Pulmonary artery endothelial cell (primary cell): ENCODE data around the gene PIGK. TPM values are rescaled to one million over a fixed set of nuclear protein-coding genes. Genes with fewer than 3 reads are reported as not detected.

ENCODE experiments used
- DNase-seq: peaks from one replicate; pipeline ENCODE4 v3.0.0-alpha.2; 2011; ENCODE audit warnings: low read depth, low spot score
- total RNA-seq: library from RNA; depleted of rRNA; stranded (reverse); fragments of >200 nt; gene quantifications from 2 replicates; pipeline ENCODE4 v1.2.3, GENCODE V29; 2014

PIGK gene
- total RNA-seq, 1 donor from 2014 or later: 27.0 TPM

DNA sequence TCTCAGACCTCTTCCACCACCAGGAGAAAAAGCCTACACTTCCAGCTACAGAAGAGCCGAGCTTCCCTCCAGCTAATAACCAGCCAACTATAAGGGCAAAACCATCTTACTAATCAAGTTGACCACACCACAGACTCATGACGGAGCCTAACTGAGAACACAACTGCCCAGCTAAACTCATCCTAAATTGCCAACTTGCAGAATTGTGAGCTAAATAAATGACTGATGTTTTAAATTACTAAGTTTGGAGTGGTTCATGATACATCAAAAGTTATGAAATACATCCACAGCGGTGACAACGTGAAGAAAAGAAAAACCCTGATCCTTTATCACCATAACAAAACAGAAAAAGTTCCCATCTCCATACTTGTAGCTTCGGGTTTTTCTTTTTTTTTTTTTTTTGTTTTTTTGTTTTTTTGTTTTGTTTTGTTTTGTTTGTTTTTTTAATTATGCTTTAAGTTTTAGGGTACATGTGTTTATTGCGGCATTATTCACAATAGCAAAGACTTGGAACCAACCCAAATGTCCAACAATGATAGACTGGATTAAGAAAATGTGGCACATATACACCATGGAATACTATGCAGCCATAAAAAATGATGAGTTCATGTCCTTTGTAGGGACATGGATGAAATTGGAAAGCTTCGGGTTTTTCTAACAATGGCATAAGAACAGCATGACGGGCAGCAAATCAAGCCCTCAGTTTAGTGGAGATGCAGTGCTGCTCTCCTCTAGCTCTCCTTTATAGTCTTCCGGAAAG lies 122.6 kb downstream of the PIGK start:
- DNase-seq: no peak

DNA sequence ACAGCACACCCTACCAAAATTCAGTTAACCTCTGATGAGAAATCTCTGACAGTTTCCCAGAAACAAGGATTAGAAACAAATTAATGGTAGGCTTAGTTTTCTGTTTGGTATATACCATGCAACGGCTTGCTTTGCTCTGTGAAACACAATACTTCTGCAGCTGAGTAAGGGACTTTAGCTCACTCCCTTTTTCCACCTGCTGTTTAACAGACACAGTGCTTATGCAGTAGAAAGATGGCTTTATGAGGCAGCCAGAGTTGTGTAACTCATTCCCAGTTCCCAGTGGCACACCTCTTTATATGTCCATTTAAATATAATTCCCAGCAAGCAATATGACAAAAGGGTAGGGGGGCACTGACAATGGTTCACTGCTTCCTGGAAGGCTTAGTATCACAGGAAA lies 124.0 kb downstream of the PIGK start:
- no peak for DNase-seq

DNA sequence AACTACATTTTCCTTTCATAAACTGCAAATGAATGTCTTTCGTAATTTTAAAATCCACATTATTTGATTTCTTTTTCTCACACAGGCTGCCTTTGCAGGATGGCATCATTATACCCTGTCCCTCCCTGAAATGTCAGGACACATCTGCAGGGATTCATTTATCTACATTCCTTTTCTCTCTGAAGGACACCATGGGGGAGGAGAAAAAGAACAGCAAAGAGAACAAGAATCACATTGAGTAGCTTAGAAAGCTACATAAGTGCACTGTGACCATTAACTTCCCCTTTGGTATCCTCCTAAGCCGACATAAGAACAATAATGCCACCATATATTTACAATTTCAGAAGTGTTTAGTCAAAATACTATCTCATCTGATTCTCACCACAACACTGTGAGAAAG lies 129.5 kb downstream of the PIGK start:
- no peak for DNase-seq

DNA sequence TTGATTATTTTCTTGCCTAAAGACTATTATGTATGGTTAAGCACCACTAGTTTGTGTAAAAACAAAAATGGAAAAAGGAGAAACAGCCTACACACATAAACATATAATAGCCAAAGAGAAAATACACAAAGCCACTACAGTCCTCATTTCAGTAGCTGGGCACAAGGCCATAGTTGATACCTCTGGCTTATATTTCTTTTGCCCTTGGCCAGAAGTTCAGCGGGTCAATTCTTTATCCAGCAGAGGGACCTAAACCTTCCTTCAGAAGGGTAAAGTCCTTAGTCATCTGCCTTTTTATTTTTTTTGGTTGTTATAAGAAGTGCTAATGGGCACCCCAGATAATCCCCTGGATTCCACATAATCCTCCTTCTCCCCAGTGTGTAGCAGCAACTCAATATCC lies 134.1 kb downstream of the PIGK start:
- DNase-seq: no peak

DNA sequence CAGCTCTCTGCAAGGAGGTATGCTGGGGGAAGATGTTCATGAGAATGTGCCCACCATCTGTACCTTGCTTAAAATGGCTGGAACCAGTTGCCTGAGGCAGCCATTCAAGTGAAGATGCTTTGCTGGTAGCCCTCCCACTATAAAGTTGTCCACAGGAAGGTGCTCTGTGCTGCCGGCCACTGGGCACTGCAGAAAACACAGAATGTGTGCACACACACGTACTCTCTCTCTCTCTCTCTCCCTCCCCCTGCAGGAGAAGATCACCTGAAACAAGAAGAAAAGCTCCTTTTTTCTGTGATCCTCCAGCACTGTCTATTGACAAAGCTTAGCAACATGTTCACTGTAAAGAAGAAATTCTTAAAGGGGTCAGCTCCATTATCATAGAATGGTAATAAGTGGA lies 134.8 kb downstream of the PIGK start:
- no peak for DNase-seq

DNA sequence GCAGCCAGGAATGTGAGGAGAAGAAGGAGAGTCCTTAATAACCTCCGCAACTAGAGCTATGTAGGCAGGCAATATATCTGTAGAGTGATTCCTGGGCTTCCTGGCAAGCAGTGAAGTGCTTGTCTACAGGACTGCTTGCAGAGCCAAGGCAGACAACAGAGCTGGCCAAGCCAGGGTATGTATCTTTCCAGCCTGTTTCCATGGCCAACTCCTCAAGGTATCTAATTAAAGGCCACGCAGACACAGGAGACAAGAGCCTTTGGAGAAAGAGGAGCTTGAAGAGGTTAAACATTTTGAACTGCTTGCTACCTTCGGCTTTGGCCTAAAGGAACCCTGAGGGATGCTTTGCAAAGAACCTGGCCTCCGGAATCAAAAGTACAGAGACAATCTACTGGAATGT lies 137.4 kb downstream of the PIGK start:
- no peak for DNase-seq

DNA sequence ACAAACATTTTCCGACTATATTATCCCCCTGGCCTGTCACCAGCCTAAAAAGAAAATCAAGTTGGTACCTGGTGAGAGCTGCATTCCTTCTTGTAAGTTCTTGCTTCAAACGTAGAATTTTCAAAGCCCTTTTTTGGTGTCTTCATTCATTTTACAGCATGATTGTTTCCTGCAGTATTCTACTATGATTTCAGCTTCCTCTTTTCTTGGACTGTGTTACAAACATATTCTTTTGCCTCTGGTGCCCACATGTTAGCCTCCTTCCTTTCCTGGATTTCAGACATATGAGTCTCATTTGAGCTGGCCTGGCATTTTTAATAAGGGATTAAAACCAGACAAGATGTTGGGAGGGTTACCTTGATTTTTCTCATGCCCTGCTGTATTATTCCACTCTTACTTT lies 142.5 kb downstream of the PIGK start:
- no peak for DNase-seq

DNA sequence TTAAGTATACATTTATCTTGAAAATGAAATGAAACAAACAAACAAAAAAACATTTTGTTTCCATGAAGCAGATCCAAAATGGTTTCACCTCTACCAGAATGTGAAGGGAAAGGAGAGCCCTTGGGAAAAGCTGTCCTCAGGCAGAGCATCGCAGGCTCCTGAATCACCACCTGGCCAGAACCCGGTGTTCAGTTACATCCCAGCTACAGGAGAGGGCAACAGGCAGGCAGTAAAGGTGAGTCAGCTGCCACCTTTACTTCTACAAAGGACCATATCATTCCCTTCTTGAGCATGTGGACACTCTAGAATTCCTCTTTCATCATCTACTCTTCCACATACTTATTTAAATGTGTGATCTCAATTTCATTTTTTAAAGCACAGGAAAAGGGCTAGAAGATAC lies 151.2 kb downstream of the PIGK start:
- DNase-seq: no peak

DNA sequence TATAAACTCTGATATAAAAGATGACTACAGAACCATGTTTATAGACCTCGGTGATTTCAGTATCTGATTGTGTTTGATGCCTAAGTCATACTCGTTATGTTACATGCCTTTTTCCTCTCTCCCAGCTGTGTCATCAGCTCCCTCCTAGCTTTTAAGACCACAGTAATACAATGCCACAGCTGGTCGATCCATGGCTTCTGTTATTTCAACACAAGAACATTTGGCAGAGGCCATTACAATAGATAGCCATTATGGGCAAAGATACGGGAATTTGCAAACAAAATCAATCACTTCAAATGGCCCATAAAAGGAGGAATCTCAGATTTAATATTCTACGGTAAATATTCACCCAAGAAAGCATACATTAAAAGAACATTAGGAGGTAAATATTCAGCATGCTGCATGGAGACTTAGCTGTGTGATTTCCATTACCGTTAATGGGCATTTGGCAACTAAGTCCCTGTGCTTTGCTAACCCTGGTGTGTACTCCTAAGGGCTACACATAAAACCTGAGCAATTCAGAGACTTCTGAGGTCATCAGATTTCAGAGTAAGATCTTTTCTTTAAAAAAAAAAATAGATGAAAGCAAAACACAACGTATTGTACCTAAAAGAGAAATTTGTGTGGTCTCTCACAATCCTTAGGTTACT lies 153.4 kb downstream of the PIGK start:
- DNase-seq: no peak

DNA sequence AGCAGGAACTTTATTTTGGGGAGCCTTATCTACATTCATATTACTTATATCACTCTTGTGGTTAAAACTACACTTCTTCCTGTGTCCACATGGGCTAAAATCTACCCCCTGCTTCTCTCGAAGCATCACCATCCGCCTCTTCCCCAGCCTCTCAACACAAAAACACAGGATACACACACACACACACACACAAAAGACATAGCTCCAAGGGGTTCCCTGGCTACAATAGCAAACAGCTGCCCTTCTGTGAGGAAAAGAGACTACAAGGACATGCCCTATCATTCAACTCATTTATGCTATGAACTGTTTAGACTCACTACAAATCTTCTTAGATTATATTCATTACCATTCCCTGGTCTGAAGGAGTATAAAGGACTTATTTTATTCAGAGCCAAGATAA lies 155.0 kb downstream of the PIGK start:
- DNase-seq: no peak

DNA sequence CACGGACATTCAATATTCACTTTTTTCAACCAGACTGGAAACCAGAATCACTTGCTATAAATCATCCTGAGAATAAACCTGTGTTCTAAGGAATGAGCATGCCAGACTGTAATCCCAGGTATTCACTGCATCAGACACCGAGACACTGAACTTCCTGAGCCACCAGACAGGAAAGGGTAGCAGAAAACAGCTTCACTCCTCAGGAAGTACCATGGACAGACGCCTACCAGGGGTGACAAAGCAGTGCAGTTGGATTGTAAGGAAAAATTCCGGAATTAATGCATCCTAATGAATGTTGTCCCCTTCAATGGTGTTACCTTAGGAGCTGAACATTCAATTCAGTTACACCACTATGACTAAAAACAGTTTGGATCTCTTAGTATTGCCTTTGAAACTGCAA lies 156.1 kb downstream of the PIGK start:
- no peak for DNase-seq

DNA sequence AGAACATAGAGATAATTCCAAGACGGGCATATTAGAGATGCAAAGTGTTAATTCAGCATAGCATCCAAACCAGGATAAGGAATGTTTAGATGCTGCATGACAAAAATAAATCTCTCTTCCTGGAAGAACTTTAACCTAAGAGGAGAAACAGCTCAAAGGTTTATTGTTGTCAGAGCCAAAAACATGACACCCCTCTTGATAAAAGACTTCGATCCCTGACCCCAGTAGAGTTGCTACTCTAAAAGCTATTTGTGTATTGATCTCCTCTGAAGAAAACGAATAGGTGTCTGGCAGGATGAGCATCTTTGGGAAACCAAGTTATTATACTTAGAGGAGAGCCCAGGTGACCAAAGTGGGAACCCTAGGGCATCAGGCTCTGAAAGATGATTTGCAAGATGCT lies 158.1 kb downstream of the PIGK start:
- DNase-seq: no peak

DNA sequence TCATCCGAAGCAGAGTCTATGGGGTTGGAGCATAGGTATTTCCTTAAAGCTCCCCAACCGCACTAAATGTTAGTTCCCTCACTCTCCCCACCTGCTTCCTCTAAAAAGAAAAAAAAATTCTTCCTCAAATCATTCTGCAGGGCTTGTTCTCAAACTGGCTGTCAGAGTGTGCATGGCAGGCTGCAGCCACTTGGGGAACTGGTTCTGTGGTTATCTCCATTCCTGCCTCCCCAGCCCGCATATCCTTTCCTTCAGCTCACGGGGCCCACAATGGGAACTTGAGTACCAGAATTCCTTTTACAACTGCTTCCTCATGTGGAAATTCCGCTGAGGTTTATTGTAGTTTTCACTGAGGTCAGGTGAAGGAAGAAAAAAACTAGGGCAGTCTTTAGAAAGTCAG lies 159.2 kb downstream of the PIGK start:
- DNase-seq: no peak

DNA sequence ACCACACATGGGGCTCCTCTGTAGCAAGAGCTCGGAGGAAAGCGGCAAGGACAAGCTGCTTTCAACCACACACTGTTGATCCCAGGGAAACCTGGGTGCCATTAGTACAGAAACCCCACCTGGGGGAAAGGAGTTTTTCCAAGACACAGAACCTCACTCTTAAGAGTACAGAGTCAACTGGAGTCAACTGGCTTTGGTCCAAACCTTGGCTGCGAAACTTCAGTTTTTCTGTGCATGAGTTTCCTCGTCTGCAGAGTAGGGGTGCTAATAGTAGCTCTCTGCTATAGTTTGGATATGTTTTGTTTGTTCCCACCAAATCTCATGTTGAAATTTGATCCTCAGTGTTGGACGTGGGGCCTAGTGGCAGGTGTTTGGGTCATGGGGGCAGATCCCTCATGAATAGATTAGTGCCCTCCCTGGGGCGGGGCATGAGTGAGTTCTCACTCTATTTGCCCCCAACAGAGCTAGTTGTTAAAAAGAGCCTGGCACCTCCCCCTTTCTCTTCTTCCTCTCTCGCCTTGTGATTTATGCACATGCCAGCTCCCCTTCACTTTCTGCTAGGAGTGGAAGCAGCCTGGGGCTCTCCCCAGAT lies 161.1 kb downstream of the PIGK start:
- no peak for DNase-seq

DNA sequence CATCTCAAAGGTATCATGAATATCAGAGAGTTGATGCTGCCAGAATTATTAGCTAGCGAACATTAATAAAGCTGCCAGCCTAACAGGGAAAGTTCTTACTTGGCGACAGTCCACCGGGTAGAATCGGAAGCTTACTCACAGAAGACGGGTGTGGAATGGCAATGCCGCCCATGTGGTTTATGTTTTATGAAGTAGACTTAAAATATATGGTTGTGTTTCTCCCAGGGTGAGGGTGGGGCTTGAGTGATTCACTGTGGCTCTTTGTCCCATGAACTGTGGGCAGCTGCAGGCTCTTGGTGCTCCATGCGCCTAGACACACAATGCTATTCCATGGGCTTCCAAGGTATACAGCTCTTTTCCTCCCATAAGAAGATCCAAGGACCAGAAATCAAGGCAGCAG lies 162.7 kb downstream of the PIGK start:
- no peak for DNase-seq

DNA sequence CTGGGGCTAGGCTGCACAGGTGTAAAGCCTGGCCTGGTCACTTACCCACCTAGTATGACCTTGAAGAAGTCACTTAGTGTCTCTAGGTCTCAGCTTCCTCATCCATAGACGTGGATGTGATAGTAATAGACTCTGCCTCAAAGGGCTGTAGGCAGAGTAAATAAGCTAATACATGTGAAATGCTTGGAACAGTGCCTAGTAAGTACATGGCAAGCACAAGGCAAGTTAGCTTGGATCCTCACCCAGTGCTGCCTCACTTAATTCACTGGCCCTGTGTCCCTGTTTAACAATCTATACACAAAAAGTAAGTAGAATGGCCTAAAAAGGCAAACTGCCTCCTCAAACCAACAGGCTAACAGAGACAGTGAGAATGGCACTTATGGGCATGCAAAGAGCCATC lies 167.8 kb downstream of the PIGK start:
- no peak for DNase-seq

DNA sequence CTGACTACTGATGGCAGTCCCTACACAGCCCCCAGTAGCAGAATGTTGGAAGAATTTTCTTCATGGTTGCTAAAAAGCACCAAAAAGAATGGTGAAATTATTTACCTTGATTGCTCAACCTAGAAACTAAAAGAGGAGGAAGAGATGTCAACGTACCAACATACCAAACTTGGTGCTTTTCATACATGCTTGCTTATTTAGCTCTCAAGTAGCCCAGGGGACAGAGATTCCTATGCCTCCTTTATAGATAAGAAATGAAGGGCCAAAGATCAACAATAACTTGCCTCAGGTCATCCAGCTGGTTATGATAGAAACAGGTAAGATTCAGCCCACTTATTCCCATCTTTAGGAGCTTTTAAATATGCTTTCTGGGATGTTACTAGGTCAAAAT lies 170.6 kb downstream of the PIGK start:
- no peak for DNase-seq

DNA sequence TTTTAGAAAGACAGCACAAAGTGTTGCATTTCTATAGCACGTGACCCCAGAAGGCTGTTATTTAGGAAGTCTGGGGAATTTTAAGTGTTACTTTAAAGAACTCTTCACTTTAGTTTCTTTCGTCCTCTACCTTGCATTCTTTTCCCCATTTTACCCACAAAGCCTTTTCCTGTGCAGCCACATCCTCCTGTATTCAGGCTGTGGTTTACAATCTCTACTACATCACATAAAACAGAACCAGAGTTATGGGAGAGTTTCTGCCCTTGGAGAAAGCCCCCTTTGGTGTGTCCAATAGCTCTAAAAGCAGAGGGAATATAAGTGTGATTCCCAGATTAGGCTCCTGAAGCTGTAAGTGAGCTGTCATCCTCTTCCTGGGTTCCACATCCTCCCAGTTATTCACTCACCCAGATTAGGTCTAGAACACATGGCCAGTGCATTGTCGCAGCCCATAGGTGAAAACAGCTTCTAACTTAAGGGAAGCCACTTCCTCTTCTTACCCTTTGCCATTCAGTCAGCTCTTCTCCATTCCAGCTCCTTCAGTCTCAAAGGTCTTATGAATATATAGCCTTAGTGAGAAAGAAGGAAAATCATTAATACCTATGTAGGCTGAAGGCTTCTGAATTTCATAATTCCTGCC lies 171.1 kb downstream of the PIGK start:
- no peak for DNase-seq

DNA sequence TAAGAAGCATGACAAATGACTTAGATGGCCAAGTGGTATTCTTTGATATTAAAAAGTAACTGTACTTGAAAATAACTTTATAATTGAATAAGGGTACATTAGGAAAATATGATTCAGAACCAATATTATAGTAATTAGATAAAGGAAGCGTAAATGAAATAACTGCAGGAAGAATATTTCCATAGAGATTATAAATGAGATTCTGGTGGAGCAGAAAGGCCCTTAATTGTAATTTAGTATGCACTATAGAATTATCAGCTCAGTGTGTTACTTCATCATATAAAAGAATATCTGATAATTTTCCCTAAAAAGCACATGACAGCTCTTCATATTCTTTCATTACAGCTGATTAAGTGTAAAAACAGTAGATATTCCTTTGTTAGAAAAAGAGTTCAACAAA lies 171.7 kb downstream of the PIGK start:
- DNase-seq: no peak

DNA sequence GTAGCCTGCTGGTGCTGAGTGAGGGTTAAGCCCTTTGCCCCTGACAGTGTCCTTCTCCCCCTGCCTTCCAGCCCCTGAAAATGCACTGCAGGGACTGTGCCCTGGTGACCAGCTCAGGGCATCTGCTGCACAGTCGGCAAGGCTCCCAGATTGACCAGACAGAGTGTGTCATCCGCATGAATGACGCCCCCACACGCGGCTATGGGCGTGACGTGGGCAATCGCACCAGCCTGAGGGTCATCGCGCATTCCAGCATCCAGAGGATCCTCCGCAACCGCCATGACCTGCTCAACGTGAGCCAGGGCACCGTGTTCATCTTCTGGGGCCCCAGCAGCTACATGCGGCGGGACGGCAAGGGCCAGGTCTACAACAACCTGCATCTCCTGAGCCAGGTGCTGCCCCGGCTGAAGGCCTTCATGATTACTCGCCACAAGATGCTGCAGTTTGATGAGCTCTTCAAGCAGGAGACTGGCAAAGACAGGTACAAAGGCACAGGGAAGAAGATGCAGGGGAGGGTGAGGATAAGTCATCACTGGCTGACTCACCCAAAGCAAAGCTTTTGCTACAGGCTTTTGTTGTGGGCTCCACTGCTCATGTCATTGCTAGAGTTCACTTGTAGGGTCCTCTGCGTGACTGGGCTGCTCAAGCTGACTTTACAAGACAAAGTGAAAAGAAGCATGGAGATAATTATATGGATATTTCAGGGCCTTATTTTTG lies 174.9 kb downstream of the PIGK start:
- DNase-seq: no peak

DNA sequence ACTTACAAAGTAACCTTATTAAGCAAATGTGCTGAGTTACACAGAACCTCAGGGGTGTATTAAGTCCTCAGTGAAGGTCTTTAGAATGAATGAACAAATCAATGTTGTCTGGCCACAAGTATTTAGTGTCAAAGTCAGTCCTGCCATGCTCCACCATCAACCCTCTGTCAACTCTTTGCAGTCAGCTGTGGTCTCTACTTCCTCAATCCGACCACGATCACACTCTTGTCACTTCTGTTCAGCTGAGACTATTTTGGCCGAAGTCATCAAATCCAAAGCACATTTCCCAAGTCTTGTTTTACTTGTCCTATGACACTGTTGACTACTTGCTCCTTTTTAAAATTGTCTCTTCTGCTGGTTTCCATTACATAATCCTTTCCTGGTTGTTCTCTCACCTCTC lies 178.4 kb downstream of the PIGK start:
- DNase-seq: no peak

DNA sequence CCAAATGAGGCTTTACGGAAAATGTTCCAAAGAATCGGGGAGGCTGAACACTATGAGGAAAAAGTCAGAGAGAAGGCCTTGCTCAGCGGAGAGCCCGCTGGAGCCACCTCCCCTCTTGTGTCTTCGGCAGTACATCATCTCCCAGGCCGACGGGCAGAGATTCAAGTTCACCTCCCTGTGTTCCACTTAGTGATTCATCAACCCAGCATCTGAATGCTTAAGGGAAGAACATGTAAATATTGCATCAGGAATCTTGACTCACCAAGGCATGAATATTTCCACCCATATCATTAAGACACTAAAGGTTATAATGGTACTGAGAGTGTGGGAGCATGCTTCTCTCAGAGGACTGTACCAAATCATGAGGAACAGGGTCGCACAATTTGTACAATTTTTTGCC lies 179.5 kb downstream of the PIGK start:
- no peak for DNase-seq
